ENCODE measurements around the gene PHRF1. TPM values are rescaled to one million over a fixed set of nuclear protein-coding genes. Genes with fewer than 3 reads are reported as not detected.

The PHRF1 gene, protein sequence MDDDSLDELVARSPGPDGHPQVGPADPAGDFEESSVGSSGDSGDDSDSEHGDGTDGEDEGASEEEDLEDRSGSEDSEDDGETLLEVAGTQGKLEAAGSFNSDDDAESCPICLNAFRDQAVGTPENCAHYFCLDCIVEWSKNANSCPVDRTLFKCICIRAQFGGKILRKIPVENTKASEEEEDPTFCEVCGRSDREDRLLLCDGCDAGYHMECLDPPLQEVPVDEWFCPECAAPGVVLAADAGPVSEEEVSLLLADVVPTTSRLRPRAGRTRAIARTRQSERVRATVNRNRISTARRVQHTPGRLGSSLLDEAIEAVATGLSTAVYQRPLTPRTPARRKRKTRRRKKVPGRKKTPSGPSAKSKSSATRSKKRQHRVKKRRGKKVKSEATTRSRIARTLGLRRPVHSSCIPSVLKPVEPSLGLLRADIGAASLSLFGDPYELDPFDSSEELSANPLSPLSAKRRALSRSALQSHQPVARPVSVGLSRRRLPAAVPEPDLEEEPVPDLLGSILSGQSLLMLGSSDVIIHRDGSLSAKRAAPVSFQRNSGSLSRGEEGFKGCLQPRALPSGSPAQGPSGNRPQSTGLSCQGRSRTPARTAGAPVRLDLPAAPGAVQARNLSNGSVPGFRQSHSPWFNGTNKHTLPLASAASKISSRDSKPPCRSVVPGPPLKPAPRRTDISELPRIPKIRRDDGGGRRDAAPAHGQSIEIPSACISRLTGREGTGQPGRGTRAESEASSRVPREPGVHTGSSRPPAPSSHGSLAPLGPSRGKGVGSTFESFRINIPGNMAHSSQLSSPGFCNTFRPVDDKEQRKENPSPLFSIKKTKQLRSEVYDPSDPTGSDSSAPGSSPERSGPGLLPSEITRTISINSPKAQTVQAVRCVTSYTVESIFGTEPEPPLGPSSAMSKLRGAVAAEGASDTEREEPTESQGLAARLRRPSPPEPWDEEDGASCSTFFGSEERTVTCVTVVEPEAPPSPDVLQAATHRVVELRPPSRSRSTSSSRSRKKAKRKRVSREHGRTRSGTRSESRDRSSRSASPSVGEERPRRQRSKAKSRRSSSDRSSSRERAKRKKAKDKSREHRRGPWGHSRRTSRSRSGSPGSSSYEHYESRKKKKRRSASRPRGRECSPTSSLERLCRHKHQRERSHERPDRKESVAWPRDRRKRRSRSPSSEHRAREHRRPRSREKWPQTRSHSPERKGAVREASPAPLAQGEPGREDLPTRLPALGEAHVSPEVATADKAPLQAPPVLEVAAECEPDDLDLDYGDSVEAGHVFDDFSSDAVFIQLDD (N-terminal part only)
- 10 to 100 TPM; 25.6 to 26.1 TPM for total RNA-seq

DNA sequence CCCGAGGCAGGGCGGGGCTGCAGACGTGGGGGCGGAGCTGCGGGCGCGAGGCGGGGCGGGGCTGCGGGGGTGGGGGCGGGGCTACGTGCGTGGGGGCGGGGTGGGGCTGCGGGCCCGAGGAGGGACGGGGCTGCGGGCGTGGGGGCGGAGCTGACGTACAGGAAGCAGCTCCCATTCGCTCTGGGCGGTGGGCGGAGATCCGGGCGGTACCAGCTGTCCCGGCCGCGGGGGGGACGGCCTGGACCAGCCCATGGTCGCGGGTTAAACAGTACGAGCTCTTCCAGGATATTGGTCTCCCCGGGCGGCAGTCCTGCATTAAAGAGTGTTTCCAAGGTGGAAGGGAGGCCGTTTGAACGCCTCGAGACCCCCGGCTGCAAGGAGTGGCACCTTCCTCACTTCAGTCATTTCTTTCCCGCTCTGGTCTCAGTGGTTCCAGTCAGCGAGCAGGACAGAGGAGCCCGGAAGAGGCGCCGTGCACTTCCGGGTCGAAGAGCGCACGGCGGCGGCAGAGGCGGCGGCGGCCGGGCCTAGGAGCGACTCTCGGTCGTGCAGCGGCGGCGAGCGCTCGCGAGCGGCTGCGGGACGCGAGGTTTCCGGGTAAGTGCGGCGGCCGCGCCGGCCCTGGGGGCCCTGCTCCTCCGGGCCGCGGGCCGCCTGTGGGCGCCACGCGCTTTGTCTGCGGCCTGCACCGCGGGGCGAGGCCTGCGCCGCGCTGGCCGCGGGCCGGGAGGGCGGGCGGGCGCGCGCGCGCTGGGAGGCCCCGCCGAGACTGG, at the start of gene PHRF1:
Gene PHRF1, plus strand, starts transcription at position 475 of the 773 bp plus-strand sequence. CDS start 5,043 bp downstream, outside the sequence.
- H3K27ac Mint-ChIP-seq, result peak within 1 kb of the TSS; percentile 99
- peak within 1 kb of the TSS; percentile 88 for H3K4me3 Mint-ChIP-seq
- peaks cover 6% of the 10 kb centered on the region for H3K27me3 Mint-ChIP-seq (ENCODE audit: low read depth)
- CTCF ChIA-PET, result interaction anchor here (1.1 kb wide), 1 partner anchor 151 kb away, joined by 4 read pairs; no protein-coding TSS in a partner anchor
- H3K9me3 Mint-ChIP-seq, result no peaks in the 10 kb centered on the region
- intact Hi-C loops (cut with micrococcal nuclease), result loop anchor here (1.0 to 5.0 kb wide), 8 partner anchors 8 to 221 kb away; partner anchors contain the start of genes HRAS, IRF7, LMNTD2 and RASSF7
- peaks cover 5% of the 10 kb centered on the region for H3K36me3 Mint-ChIP-seq (ENCODE audit: low read depth)
- DNase-seq, result peak; percentile 96
- peaks cover 48% of the 10 kb centered on the region for H3K4me1 Mint-ChIP-seq (ENCODE audit: low read depth)

DNA sequence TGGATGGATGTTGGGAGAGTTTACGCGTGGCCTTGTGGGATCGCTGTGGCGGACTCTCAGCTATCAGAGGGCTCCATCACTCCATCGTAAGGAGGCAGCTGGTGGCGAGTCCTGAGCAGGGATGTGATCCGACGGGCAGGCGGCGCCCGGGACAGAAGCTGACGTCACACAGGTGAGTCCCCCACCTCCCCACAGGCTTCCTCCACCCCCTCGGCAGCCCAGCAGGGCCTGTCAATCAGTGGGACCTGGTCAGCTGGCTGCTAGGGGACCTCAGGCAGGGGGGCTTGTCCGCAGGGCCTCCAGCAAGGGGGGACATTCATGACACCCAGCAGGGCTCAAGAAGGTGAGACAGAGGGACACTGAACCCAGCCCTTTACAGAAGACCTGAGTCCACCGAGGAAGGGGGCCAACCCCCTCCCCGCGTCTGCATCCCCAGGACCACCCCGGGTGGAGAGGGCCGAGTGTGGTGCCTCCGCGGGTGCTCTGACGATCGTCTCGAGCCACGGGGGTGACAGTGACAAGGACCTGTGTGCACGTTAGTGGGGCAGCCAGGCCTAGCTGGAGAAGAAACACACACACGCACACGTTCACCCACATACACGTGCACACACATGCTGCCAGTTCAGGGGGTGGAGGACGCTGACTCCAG, 48.0 kb upstream of the PHRF1 start:
- DNase-seq, result no peak
- Mint-ChIP-seq H3K4me3 (no peak overlapping the region), H3K36me3 (ENCODE audit: low read depth) (peaks cover 4% of the 10 kb centered on the region), H3K9me3 (no peaks in the 10 kb centered on the region), H3K4me1 (ENCODE audit: low read depth) (no peaks in the 10 kb centered on the region), H3K27ac (no peak overlapping the region), H3K27me3 (ENCODE audit: low read depth) (no peaks in the 10 kb centered on the region)
- intact Hi-C loops (cut with micrococcal nuclease), result no loop called here
- CTCF ChIA-PET, result interaction anchor here (1.6 kb wide), 1 partner anchor 9 kb away, joined by 5 read pairs; no protein-coding TSS in a partner anchor

DNA sequence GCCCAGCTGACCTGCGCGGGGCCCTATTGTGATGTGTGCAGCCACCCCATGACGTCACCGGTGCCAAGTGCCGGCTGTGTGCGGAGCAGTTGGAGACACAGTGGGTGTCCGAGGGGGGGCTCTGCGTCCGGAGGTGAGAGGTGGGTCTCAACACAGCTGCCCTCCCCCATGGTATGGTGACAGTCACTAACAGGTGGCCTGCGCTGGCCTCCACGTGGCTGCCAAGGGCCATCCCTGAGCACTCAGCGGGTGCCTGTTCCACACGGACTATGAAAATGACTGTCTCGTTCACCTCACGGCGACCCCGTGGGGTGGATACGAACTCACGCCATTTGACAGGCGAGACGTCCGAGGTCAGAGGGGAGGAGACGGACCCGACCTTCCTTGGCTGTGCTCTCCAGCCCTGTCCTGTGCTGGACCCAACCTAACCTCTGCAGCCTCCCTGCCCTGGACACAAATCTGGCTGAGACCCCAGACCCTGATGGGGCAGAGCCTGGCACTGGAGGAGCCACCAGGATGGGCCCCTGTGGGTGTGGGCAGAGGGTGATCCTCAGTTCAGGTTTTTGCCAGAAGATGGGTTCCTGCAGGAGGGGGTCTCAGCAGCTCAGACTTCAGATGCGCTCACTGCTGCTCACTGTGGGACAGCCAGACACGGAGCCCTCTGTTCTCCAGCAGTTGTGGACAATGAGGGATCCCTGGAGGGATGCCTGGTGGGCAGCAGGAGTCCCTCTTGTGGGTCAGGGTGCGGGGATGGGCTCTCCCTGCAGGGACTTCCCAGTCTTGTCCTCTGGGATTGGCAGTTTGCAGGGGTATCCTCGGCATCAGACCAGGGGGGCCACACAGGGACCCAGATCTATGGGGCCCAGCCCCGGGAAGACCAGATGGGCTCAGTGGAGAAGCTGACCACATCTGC, 47.2 kb upstream of the PHRF1 start:
- DNase-seq, result no peak
- no peak overlapping the region for H3K27ac Mint-ChIP-seq
- intact Hi-C loops (cut with micrococcal nuclease), result no loop called here
- no peak overlapping the region for H3K4me3 Mint-ChIP-seq
- no peaks in the 10 kb centered on the region for H3K27me3 Mint-ChIP-seq (ENCODE audit: low read depth)
- peaks cover 4% of the 10 kb centered on the region for H3K36me3 Mint-ChIP-seq (ENCODE audit: low read depth)
- no peaks in the 10 kb centered on the region for H3K9me3 Mint-ChIP-seq
- H3K4me1 Mint-ChIP-seq (ENCODE audit: low read depth), result peaks cover 3% of the 10 kb centered on the region
- CTCF ChIA-PET, result interaction anchor here (1.6 kb wide), 1 partner anchor 10 kb away, joined by 5 read pairs; no protein-coding TSS in a partner anchor

DNA sequence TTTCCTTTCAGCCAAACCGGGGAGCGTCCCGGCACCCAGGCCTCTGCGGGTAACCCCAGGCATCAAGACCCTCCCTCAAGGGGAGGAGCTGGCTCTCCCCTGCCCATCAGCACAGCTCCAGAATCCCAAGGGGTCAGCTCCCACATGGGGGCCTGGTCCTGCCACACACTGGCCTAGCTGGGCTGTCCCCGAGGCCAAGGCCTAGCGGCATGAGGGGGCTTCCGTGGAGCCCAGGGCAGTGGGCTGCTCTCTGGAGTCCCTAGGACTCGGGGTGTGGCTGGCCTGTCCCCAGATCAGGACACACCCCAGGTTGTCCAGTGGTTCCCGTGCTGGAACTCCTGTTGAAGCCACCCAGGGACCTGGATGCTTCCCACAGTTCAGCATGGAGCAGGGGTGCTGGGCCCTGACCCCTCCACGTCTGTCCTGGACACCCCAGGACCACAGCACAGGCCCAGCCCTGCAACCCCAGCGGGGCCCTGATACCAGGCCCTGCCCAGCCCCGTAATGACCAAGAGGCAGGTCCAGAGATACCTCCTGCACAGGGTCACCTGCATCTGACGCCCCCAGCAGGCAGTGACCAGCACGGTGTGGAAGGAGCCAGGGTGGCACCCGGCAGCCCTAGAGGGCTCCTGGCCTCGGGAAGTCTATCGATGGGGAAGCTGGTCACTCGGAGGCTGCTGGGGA, 46.4 kb upstream of the PHRF1 start:
- peaks cover 4% of the 10 kb centered on the region for H3K36me3 Mint-ChIP-seq (ENCODE audit: low read depth)
- H3K9me3 Mint-ChIP-seq, result no peaks in the 10 kb centered on the region
- no peaks in the 10 kb centered on the region for H3K27me3 Mint-ChIP-seq (ENCODE audit: low read depth)
- intact Hi-C loops (cut with micrococcal nuclease), result no loop called here
- H3K4me3 Mint-ChIP-seq, result no peak overlapping the region
- no peak overlapping the region for H3K27ac Mint-ChIP-seq
- DNase-seq, result no peak
- peaks cover 3% of the 10 kb centered on the region for H3K4me1 Mint-ChIP-seq (ENCODE audit: low read depth)
- CTCF ChIA-PET, result interaction anchor here (1.6 kb wide), 1 partner anchor 11 kb away, joined by 5 read pairs; no protein-coding TSS in a partner anchor

DNA sequence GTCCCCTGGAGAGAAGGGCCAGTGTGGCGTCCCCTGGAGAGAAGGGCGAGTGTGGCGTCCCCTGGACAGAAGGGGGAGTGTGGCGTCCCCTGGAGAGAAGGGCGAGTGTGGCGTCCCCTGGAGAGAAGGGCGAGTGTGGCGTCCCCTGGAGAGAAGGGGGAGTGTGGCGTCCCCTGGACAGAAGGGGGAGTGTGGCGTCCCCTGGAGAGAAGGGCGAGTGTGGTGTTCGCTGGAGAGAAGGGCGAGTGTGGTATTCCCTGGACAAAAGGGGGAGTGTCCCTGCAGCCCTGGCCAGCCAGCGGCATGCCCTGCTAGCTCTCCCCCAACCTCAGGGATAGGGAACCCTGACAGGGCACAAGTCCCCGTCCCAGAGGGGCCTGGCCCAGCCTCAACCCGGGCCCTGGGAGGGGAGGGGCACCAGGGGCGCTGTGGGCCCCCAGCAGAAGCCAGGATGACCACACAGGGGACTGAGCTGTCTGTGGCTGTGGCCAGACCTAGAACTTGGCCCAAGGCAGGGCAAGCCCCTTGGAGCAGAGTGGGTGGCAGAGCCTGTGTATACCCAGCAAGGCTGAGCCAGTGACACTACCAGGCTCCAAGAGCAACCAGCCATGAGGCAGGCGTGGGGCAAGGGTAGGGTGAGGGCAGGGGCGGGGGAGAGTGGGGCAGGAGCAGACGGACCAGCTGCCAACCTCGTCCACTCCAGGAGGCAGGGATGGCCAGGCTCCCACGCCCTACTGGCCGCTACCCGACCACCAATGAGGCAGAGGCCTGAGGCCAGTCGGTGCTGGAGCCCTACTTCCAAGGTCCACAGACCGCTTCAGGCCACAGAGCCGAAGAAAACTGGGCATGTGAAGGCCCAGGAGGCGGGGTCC, 45.1 kb upstream of the PHRF1 start:
- no peak for DNase-seq
- Mint-ChIP-seq H3K4me3 (no peak overlapping the region), H3K9me3 (no peaks in the 10 kb centered on the region), H3K4me1 (ENCODE audit: low read depth) (peaks cover 3% of the 10 kb centered on the region), H3K27me3 (ENCODE audit: low read depth) (no peaks in the 10 kb centered on the region), H3K36me3 (ENCODE audit: low read depth) (peaks cover 4% of the 10 kb centered on the region), H3K27ac (no peak overlapping the region)
- intact Hi-C loops (cut with micrococcal nuclease), result no loop called here
- CTCF ChIA-PET, result interaction anchor here (6.1 kb wide), 1 partner anchor 12 kb away, joined by 34 read pairs; no protein-coding TSS in a partner anchor

DNA sequence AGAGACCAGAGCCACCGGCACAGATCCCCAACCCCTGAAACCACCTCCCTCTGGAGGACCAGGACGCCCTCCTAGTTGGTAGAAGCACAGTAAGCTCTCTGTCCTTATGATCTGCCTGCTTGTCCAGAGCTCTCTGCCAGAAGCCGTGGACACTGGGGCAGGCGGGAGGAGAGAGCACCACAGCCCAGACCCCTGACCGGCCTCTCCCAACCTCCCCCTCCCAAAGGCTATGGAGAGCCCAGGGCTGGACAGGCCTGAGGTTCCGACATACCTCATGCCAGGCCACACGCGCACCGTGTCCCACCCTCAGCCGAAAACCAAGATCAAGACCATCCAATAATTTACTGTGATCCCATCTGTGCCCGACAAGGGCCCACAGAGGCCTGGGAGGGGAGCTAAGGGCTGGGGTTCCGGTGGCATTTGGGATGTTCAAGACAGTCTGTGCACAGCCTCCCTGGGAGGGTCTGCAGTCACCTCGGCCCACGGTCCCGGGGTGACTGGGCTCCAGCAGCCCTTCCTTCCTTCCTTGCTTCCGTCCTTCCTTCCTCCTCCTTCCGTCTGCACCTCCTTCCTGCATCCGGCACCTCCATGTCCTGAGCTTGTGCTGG, 44.2 kb upstream of the PHRF1 start:
- Mint-ChIP-seq H3K4me3 (no peak overlapping the region), H3K9me3 (no peaks in the 10 kb centered on the region), H3K27me3 (ENCODE audit: low read depth) (no peaks in the 10 kb centered on the region)

DNA sequence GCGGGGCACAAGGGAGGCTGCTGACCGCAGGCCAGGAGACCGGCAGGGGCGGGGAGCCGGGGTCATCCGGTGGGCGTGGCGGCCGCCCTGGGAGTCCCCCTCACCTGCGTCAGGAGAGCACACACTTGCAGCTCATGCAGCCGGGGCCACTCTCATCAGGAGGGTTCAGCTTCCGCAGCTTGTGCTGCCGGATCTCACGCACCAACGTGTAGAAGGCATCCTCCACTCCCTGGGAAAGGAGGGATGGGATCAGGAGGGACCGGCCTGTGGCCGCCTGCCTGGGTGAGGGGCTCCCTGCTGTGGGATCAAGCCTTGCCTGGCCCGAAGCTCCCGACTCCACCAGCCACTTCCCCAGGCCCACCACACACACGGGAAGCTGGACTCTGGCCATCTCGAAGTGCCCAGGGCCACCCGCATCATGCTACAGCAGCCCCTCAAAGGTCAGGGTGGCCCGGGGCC, 43.7 kb upstream of the PHRF1 start:
- Mint-ChIP-seq H3K27ac (no peak overlapping the region), H3K36me3 (ENCODE audit: low read depth) (peaks cover 4% of the 10 kb centered on the region), H3K9me3 (no peaks in the 10 kb centered on the region), H3K4me3 (no peak overlapping the region), H3K4me1 (ENCODE audit: low read depth) (peaks cover 3% of the 10 kb centered on the region), H3K27me3 (ENCODE audit: low read depth) (no peaks in the 10 kb centered on the region)
- no peak for DNase-seq
- intact Hi-C loops (cut with micrococcal nuclease), result no loop called here
- CTCF ChIA-PET, result interaction anchor here (1.3 to 6.1 kb wide), 2 partner anchors 11 to 14 kb away, joined by 4 to 34 read pairs; no protein-coding TSS in a partner anchor

More for the DNA sequence above, 44.2 kb upstream of the PHRF1 start:
- CTCF ChIA-PET, result interaction anchor here (1.3 to 6.1 kb wide), 2 partner anchors 11 to 13 kb away, joined by 4 to 34 read pairs; no protein-coding TSS in a partner anchor
- Mint-ChIP-seq H3K36me3 (ENCODE audit: low read depth) (peaks cover 4% of the 10 kb centered on the region), H3K4me1 (ENCODE audit: low read depth) (peaks cover 3% of the 10 kb centered on the region), H3K27ac (no peak overlapping the region)
- intact Hi-C loops (cut with micrococcal nuclease), result no loop called here
- no peak for DNase-seq

DNA sequence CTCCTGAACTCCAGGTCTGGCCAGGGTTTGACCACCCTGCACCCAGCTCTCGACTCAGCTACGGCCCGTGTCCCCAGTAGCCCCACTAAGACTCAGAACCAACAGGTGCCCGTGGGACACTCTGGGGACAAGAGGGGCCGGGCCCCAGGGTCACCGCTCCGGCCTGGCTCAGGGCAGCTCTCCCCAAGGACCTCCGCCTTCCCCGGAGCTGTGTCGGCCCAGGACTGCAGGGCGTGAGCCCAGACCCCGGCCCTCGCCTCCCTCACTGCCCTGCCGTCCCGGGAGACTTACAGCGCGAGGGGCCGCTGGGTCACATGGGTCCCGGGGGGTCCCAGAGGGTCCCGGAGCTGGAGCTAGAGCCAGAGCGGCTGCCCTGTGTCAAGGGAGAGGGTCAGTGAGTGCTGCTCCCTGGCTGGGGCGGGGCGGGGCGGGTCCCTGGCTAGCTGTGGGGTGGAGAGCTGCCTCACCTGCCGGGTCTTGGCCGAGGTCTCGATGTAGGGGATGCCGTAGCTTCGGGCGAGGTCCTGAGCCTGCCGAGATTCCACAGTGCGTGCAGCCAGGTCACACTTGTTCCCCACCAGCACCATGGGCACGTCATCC, 43.2 kb upstream of the PHRF1 start:
- Mint-ChIP-seq H3K27me3 (ENCODE audit: low read depth) (no peaks in the 10 kb centered on the region), H3K9me3 (no peaks in the 10 kb centered on the region), H3K27ac (no peak overlapping the region), H3K36me3 (ENCODE audit: low read depth) (peaks cover 4% of the 10 kb centered on the region), H3K4me3 (no peak overlapping the region), H3K4me1 (ENCODE audit: low read depth) (peaks cover 7% of the 10 kb centered on the region)
- no peak for DNase-seq
- CTCF ChIA-PET, result interaction anchor here (1.3 to 6.1 kb wide), 2 partner anchors 12 to 14 kb away, joined by 4 to 34 read pairs; no protein-coding TSS in a partner anchor
- intact Hi-C loops (cut with micrococcal nuclease), result no loop called here

Data from activated naive CD4-positive, alpha-beta T cell treated with anti-CD3 and anti-CD28 coated beads for 36 hours (primary cell).